Spleen (tissue), 11 donors: Measurements from ENCODE around the gene RAB15. TPM values are rescaled to one million over a fixed set of nuclear protein-coding genes. Genes with fewer than 3 reads are reported as not detected.

ENCODE experiments used
- DNase-seq: peaks from one replicate; pipeline ENCODE4 v3.0.0-alpha.2; 2020
- H3K27ac ChIP-seq, 8 donors: fragments of 200-600 bp; sonication (generic) in 7 of 8; 1 replicate in 4 of 8; 2 replicates in 4 of 8; pipeline versions ENCODE4 v1.5.0 to v1.8.0; 2016 to 2021; ENCODE audit warnings: inconsistent platforms in 4 of 8, mild to moderate bottlenecking in 4 of 8, moderate library complexity in 1 of 8
- H3K27me3 ChIP-seq, 7 donors: fragments of 200-600 bp; sonication (generic) in 6 of 7; replicated peaks in 1 of 7; 1 replicate in 4 of 7; 2 replicates in 3 of 7; pipeline versions ENCODE4 v1.5.0 to v1.8.0; 2016 to 2021; ENCODE audit warnings: inconsistent platforms in 3 of 7, mild to moderate bottlenecking in 1 of 7
- H3K36me3 ChIP-seq, 6 donors: fragments of 200-600 bp; sonication (generic) in 5 of 6; 1 replicate in 4 of 6; 2 replicates in 2 of 6; pipeline versions ENCODE4 v1.5.0 to v1.8.0; 2016 to 2021; ENCODE audit warnings: inconsistent platforms in 2 of 6
- H3K4me1 ChIP-seq, 6 donors: fragments of 200-600 bp; sonication (generic) in 5 of 6; 1 replicate in 3 of 6; 2 replicates in 3 of 6; pipeline versions ENCODE4 v1.5.0 to v1.8.0; 2016 to 2021; ENCODE audit warnings: inconsistent platforms in 3 of 6
- H3K4me3 ChIP-seq, 8 donors: fragments of 200-600 bp; sonication (generic) in 7 of 8; 1 replicate in 4 of 8; 2 replicates in 4 of 8; pipeline versions ENCODE4 v1.5.0 to v1.8.0; 2016 to 2021; ENCODE audit warnings: inconsistent platforms in 4 of 8, mild to moderate bottlenecking in 4 of 8, moderate library complexity in 2 of 8
- H3K9me3 ChIP-seq, 8 donors: fragments of 200-600 bp; sonication (generic) in 7 of 8; 1 replicate in 4 of 8; 2 replicates in 4 of 8; pipeline versions ENCODE4 v1.5.0 to v1.8.0; 2016 to 2021; ENCODE audit warnings: inconsistent platforms in 4 of 8
- POLR2A ChIP-seq, 3 donors: fragments of 450-650 bp; IDR thresholded peaks; one replicate each; pipeline ENCODE4 v1.5.1; 2017; ENCODE audit warnings: antibody characterized with exemption in 3 of 3, mild to moderate bottlenecking in 1 of 3
- POLR2AphosphoS5 ChIP-seq, 3 donors: sonication (generic); formaldehyde crosslinking; IDR thresholded peaks; one replicate each; pipeline ENCODE4 v1.5.1; 2017; ENCODE audit warnings: antibody characterized with exemption in 3 of 3
- WGBS, 5 donors: extraction: QIAGEN DNeasy Blood & Tissue Kit in 3 of 5; methylation state at CpG; one replicate each; pipeline versions ENCODE4 v1.1.5 to v1.1.7; 2013 to 2018; 5-methylcytosine and 5-hydroxymethylcytosine counted together
- intact Hi-C: fragments of 100-400 bp; cut with DNase I; formaldehyde crosslinking; loops from one replicate; pipeline ENCODE4 v1.15.0; 2023; ENCODE audit warnings: low total_unique reads
- polyA plus RNA-seq, 3 donors: library from polyadenylated mRNA; stranded (reverse); fragments of 200-250 nt; gene quantifications; one replicate each; pipeline ENCODE4 v1.2.1, GENCODE V29; 2013
- small RNA-seq, 4 donors: library from RNA; depleted of rRNA; stranded (forward); fragments of <200 nt; gene quantifications; one replicate each; pipeline ENCODE3, GENCODE V24; 2016
- total RNA-seq, 7 donors: library from RNA; depleted of rRNA in 3 of 7; stranded (reverse); fragments of >200 nt in 3 of 7; fragmentation: NEBNext Ultra II Directional in 4 of 7; extraction: Animal tissue kit (Norgen Biotek cat#: 25700) in 4 of 7; gene quantifications; one replicate each; pipeline versions ENCODE4 v1.1.0 to v1.2.1, GENCODE V29; 2016 to 2021
- TF ChIP-seq, protein P1 (sequence below), 11 experiments: fragments of 200-600 bp in 7 of 11; fragments of 450-650 bp in 4 of 11; sonication (generic) in 4 of 11; IDR thresholded peaks in 8 of 11; conservative IDR thresholded peaks in 3 of 11; 1 replicate in 7 of 11; 2 replicates in 4 of 11; pipeline versions ENCODE4 v1.4.0 to v1.8.0; 2016 to 2021; ENCODE audit warnings: antibody characterized with exemption in 11 of 11, inconsistent platforms in 4 of 11, mild to moderate bottlenecking in 1 of 11
- donor health status: healthy with polysubstance abuse.
- donor health status: DM: no; HTN: no; CAD: no; lungs with moderate emphysema.
- donor health status: DM: no; HTN: no; CAD: no.
- donor health status: Bipolar disorder and iron deficiency.
- donor health status: healthy.
- donor health status: DM: no; HTN: no; CAD: no.
- donor health status: DM: yes; HTN: yes; CAD: no.

The RAB15 gene
- total and polyA plus RNA-seq, 10 donors = 1.2 to 7.0 (median 2.2) TPM

DNA sequence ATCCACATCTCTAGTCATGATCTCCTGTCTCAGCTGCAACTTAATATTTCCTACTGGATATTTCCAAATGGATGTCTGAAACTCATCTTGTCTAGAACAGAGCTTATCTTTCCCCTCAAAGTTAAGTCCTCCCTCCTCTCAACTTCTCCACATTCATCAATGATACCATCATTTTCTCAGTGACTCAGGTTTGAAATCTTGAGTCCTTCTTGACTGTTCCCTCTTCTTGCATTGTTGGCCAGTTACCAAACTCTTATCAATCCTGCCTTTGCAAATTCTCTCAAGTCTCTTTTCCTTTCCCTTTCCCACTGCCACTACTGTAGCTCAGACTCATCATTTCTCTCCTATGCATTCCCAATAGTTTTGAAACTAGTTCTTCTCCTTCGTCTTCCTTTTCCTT, 72.2 kb downstream of the RAB15 start:
- H3K27ac ChIP-seq = no peak overlapping the region
- WGBS, 5 donors = 66 to 87% (median 74%) methylated on average over 1 of the region's 1 CpG
- no peak for DNase-seq

More for the DNA sequence above, 72.2 kb downstream of the RAB15 start:
- no peak overlapping the region for H3K4me3 ChIP-seq
- H3K4me1 ChIP-seq = no peaks in the 10 kb centered on the region
- H3K27me3 ChIP-seq = no peaks in the 10 kb centered on the region
- no peaks in the 10 kb centered on the region for H3K36me3 ChIP-seq
- intact Hi-C loops = no loop called here
- H3K9me3 ChIP-seq = no peaks in the 10 kb centered on the region
- TF ChIP-seq, protein P1, sequence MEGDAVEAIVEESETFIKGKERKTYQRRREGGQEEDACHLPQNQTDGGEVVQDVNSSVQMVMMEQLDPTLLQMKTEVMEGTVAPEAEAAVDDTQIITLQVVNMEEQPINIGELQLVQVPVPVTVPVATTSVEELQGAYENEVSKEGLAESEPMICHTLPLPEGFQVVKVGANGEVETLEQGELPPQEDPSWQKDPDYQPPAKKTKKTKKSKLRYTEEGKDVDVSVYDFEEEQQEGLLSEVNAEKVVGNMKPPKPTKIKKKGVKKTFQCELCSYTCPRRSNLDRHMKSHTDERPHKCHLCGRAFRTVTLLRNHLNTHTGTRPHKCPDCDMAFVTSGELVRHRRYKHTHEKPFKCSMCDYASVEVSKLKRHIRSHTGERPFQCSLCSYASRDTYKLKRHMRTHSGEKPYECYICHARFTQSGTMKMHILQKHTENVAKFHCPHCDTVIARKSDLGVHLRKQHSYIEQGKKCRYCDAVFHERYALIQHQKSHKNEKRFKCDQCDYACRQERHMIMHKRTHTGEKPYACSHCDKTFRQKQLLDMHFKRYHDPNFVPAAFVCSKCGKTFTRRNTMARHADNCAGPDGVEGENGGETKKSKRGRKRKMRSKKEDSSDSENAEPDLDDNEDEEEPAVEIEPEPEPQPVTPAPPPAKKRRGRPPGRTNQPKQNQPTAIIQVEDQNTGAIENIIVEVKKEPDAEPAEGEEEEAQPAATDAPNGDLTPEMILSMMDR (IDR thresholded peaks at IDR 0.05 in 8 of 11, conservative IDR thresholded peaks at IDR 0.05 in 3 of 11) = no peak
- TF ChIP-seq POLR2AphosphoS5 (IDR thresholded peaks at IDR 0.05) (no peak), POLR2A (IDR thresholded peaks at IDR 0.05) (no peak)

Small RNAs within 50 kb of the gene (small RNA-seq; reads per million reads assigned to genes)
- gene RPPH1-2P = 0 reads per million in 4 donors

Other genes with a start within 250 kb of the RAB15 start
- gene SPTB, start 92.4 kb downstream of the RAB15 start, total RNA-seq = 10 to 100 TPM in 1 of 7 donors, 1 to 10 TPM in 5, under 1 TPM in 1; 0.94 to 20.9 (median 4.6) TPM
- 1 to 10 TPM in 1 of 3 donors, under 1 TPM in 2; 0.06 to 1.6 (median 0.17) TPM for gene SPTB, start 92.4 kb downstream of the RAB15 start, polyA plus RNA-seq
- 100 to 1,000 TPM in 3 of 7 donors, 10 to 100 TPM in 4; 59.2 to 135 (median 81.3) TPM for gene CHURC1, start 57.9 kb downstream of the RAB15 start, total RNA-seq
- 10 to 100 TPM; 34.0 to 41.3 (median 40.7) TPM for gene CHURC1, start 57.9 kb downstream of the RAB15 start, polyA plus RNA-seq
- not detected for gene GPX2, start 29.6 kb downstream of the RAB15 start, total RNA-seq
- under 1 TPM in 1 of 3 donors, not detected in 2; 0.26 TPM for gene GPX2, start 29.6 kb downstream of the RAB15 start, polyA plus RNA-seq
- 10 to 100 TPM in 5 of 7 donors, 1 to 10 TPM in 2; 9.5 to 17.0 (median 11.9) TPM for gene FNTB, start 14.6 kb upstream of the RAB15 start, total RNA-seq
- 1 to 10 TPM; 4.7 to 4.9 (median 4.9) TPM for gene FNTB, start 14.6 kb upstream of the RAB15 start, polyA plus RNA-seq
- gene MAX, start 130.2 kb upstream of the RAB15 start, total RNA-seq = 100 to 1,000 TPM; 100 to 162 (median 143) TPM
- gene MAX, start 130.2 kb upstream of the RAB15 start, polyA plus RNA-seq = 10 to 100 TPM; 58.7 to 79.6 (median 70.6) TPM